Testis (tissue), 2 donors: ENCODE data around the gene MYO1E.

Experiments used
- CTCF ChIP-seq, 3 experiments: fragments of 450-650 bp in 2 of 3; fragments of 200-600 bp in 1 of 3; sonication (generic) in 1 of 3; IDR thresholded peaks; one replicate each; pipeline ENCODE4 v1.5.1; 2016 to 2019; ENCODE audit warnings: antibody characterized with exemption in 3 of 3, mild to moderate bottlenecking in 2 of 3, moderate library complexity in 1 of 3
- POLR2A ChIP-seq: fragments of 450-650 bp; IDR thresholded peaks from one replicate; pipeline ENCODE4 v1.6.1; 2017; ENCODE audit warnings: antibody characterized with exemption, mild to moderate bottlenecking, moderate library complexity

- TF ChIP-seq POLR2A (no peak), CTCF (IDR thresholded peaks at IDR 0.05) (no peak)
Measured at GRCh38 chr15:59173194-59173593, 199.5 kb downstream of the MYO1E start.
